VCaP (cell line): ENCODE results near the gene CLASP2.

Experiments used
- H3K27ac ChIP-seq: fragments of 450-650 bp; 2 replicates; pipeline ENCODE4 v1.5.1; 2017
- TF ChIP-seq, protein P1 (sequence below): fragments of 450-650 bp; conservative IDR thresholded peaks from 2 replicates; pipeline ENCODE4 v1.5.1; 2017; ENCODE audit warnings: mild to moderate bottlenecking, moderate library complexity

The CLASP2 gene

DNA sequence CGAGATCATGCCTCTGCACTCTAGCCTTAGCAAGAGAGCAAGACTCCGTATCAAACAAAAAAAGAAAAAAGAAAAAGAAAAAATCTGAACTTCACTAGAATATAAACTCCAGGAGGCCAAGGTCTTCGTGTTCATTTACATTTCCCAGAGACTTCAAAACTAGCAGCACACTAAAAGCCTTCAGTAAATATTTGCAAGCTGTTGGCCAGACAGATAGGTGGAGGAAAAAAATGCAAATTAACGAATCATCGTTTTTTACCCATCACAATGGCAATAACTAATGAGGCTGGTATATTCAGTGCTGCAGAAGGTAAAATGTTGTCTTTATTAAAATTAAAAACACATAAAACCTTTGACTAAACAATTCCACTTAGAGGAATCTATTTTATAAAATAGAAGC is 80.6 kb downstream of the CLASP2 start:
- TF ChIP-seq, protein P1, sequence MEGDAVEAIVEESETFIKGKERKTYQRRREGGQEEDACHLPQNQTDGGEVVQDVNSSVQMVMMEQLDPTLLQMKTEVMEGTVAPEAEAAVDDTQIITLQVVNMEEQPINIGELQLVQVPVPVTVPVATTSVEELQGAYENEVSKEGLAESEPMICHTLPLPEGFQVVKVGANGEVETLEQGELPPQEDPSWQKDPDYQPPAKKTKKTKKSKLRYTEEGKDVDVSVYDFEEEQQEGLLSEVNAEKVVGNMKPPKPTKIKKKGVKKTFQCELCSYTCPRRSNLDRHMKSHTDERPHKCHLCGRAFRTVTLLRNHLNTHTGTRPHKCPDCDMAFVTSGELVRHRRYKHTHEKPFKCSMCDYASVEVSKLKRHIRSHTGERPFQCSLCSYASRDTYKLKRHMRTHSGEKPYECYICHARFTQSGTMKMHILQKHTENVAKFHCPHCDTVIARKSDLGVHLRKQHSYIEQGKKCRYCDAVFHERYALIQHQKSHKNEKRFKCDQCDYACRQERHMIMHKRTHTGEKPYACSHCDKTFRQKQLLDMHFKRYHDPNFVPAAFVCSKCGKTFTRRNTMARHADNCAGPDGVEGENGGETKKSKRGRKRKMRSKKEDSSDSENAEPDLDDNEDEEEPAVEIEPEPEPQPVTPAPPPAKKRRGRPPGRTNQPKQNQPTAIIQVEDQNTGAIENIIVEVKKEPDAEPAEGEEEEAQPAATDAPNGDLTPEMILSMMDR, result no peak
- H3K27ac ChIP-seq, result no peak overlapping the region

DNA sequence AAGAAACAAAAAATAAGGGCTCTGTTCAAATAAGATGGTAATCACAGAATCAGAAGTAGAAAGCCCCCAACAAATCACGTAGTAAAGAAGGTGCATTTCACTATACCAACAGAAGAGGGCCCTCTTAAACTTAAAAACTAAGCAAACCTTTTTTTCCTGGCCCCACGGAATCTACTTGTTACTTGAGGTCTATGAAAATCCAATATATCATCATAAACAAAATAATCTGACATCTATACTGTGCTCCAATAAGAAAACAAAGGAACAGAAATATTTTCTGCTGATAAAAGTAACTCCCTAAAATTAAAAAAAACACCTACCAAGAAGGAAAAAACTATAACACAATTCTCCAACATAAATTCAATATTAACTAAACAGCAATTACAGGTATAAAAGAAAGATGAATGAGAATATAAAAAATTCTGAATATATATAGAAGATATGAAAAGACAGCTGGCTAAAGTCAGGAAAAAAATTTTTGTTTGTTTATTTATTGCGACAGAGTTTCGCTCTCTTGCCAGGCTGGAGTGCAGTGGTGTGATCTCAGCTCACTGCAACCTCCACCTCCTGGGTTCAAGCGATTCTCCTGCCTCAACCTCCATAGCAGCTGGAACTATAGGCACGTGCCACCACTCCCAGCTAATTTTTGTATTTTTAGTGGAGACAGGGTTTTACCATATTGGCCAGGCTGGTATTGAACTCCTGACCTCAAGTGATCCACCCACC is 81.8 kb downstream of the CLASP2 start:
- no peak overlapping the region for H3K27ac ChIP-seq
- TF ChIP-seq, protein P1, result peak; percentile 71

DNA sequence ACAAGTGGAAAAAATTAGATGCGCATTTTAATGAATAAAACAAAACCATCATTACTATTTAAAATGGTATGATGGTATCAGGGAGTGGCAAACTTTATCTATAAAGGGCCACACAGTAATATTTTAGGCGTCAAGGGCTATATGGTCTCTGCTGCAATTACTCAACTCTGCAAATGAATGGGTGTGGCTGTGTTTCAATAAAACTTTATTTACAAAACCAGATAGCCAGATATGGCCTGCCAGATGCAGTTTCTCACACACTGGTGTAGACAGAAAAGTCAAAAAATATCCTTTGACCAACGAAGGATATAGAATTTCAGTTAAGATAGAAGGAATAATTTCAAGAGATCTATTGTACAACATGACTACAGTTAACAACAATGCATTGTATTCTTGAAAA is 83.8 kb downstream of the CLASP2 start:
- TF ChIP-seq, protein P1, result no peak
- H3K27ac ChIP-seq, result no peak overlapping the region

DNA sequence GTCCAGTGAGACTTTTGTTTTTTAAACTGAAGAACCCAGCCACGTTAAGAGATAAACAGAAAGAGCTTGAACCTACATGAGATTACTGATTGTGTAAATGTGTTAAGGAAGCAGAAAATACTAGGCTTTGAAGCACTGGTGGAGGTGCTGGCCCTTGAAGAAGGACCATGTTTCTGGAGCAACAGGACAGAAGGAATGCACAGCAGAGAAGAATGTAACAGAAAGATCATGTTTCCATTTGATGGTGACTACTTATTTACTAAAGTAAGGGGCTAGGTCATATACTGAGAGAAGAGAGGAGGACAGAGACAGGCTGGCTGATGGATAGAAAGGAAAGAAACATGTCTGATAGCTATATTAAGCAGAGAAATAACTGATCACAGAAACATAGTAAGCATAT is 88.8 kb downstream of the CLASP2 start:
- TF ChIP-seq, protein P1, result no peak
- H3K27ac ChIP-seq, result no peak overlapping the region

DNA sequence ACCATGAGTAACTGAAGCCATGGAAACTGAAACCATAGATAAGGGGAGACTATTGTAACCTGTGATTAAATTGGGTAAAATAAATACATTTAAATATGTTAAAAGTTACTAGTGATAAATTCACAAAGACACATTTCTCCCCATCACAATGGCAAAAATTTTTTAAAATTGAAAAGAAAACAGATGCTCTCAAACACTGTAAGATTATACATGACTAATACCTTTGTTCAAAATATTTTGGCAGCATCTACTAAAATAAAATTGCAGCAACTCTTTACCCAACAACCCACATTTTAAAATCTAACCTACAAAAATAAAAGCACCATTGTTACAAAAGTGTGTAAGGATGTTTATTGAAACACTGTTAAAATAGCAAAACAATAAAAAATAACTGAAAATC is 93.3 kb downstream of the CLASP2 start:
- TF ChIP-seq, protein P1, result no peak
- H3K27ac ChIP-seq, result no peak overlapping the region

DNA sequence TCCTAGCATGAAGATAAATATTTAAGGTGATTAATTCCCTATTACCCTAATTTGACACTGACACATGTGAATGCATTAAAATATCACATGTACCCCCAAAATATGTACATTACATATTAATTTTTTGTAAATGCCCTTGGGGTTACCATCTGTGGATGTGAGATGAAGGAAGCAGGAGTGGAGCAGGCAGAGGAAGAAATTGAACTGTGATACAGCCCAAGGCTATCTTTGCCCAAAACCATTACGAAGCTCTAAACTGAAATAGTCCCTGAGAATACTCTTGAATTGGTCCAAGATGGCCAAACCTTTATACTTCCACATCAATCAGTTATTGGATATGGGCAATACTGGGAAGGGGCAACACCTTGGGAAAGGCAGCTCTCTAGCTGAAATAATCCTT is 105.0 kb downstream of the CLASP2 start:
- TF ChIP-seq, protein P1, result no peak
- H3K27ac ChIP-seq, result no peak overlapping the region

DNA sequence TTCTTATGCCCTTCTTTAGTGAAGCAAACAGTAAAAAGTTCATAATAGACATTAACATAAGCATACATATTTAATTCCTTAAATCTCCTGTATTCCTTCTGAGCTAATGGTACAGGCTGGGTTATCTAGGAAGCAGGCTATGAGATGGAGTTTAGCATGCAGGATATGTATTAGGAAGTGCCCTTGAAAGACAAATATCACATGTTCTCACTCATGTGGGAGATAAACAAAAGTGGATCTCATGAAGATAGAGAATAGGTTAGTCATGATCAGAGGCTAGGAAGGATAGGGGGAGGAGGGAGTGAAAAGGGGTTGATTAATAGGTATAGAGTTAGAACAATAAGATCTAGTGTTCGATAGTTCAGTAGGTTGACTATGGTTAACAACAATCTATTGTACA is 105.4 kb downstream of the CLASP2 start:
- TF ChIP-seq, protein P1, result no peak
- no peak overlapping the region for H3K27ac ChIP-seq
